IMR-90 (cell line): ENCODE data around the gene COL5A2. TPM values are rescaled to one million over a fixed set of nuclear protein-coding genes. Genes with fewer than 3 reads are reported as not detected.

Experiments used
- ATAC-seq: fragments of 200-7000 bp; cut with Tn5 transposase; 2 replicates; pipeline ENCODE4 v1.9.1; 2020; ENCODE audit warnings: low read depth, mild to moderate bottlenecking, moderate library complexity
- BruUV-seq: library from RNA; stranded (reverse); fragments of 400-500 nt; replicated peaks from 2 replicates; lab custom pipeline; 2021; lab: Mats Ljungman, UMichigan
- CTCF ChIA-PET: fragments of 300-600 bp; formaldehyde crosslinking; extraction: SDS; loops from one replicate; lab custom pipeline; 2021; ENCODE audit warnings: antibody characterized with exemption; lab: Yijun Ruan, JAX
- POLR2A ChIA-PET: fragments of 300-600 bp; sonication (Branson Sonifier 250); formaldehyde crosslinking; loops from one replicate; lab custom pipeline; 2022; ENCODE audit warnings: antibody characterized with exemption; ENCODE audit not compliant: unreplicated experiment; lab: Charles Lee
- DNase-seq: peaks from one replicate; pipeline ENCODE4 v3.0.0; 2013
- H2AFZ ChIP-seq: replicated peaks from 2 replicates; pipeline ENCODE3; 2013; ENCODE audit warnings: low read length, mild to moderate bottlenecking; ENCODE audit not compliant: poor library complexity
- H2AK5ac ChIP-seq: 2 replicates; pipeline ENCODE4 v1.6.1; 2013; ENCODE audit warnings: low read depth, low read length, inconsistent platforms
- H2AK9ac ChIP-seq: replicated peaks from 2 replicates; pipeline ENCODE3; 2013; ENCODE audit warnings: mild to moderate bottlenecking, low read depth, low read length, moderate library complexity; ENCODE audit not compliant: poor library complexity
- H2BK120ac ChIP-seq: 2 replicates; pipeline ENCODE4 v1.6.1; 2013; ENCODE audit warnings: low read depth, low read length, inconsistent platforms
- H2BK15ac ChIP-seq: 3 replicates; pipeline ENCODE4 v1.6.1; 2013; ENCODE audit warnings: low read depth, low read length, inconsistent platforms
- H2BK20ac ChIP-seq: 2 replicates; pipeline ENCODE4 v1.6.1; 2013; ENCODE audit warnings: low read depth, mild to moderate bottlenecking, inconsistent platforms, low read length, moderate library complexity
- H2BK5ac ChIP-seq: 2 replicates; pipeline ENCODE4 v1.6.1; 2013; ENCODE audit warnings: mild to moderate bottlenecking, low read depth, low read length, inconsistent platforms; ENCODE audit not compliant: poor library complexity, severe bottlenecking
- H3K14ac ChIP-seq: replicated peaks from 2 replicates; pipeline ENCODE4 v1.6.1; 2013; ENCODE audit warnings: low read depth, low read length, inconsistent platforms
- H3K18ac ChIP-seq: 2 replicates; pipeline ENCODE4 v1.6.1; 2013; ENCODE audit warnings: low read depth, low read length, control low read depth
- H3K23ac ChIP-seq: 2 replicates; pipeline ENCODE4 v1.6.1; 2013; ENCODE audit warnings: low read depth, low read length, inconsistent platforms
- H3K27ac ChIP-seq: 2 replicates; pipeline ENCODE4 v1.5.1; 2013; ENCODE audit warnings: mild to moderate bottlenecking, control low read depth, low read length; ENCODE audit not compliant: insufficient read depth
- H3K27me3 ChIP-seq: 2 replicates; pipeline ENCODE4 v1.6.1; 2013; ENCODE audit warnings: low read length; ENCODE audit not compliant: control insufficient read depth, insufficient read depth
- H3K36me3 ChIP-seq: 2 replicates; pipeline ENCODE4 v1.6.1; 2013; ENCODE audit warnings: low read length, mixed read lengths; ENCODE audit not compliant: control insufficient read depth, insufficient read depth
- H3K4ac ChIP-seq: 2 replicates; pipeline ENCODE4 v1.6.1; 2013; ENCODE audit warnings: low read depth, low read length, inconsistent platforms
- H3K4me1 ChIP-seq: 2 replicates; pipeline ENCODE4 v1.6.1; 2013; ENCODE audit warnings: low read length, mixed read lengths; ENCODE audit not compliant: control insufficient read depth, insufficient read depth
- H3K4me2 ChIP-seq: 2 replicates; pipeline ENCODE4 v1.6.1; 2013; ENCODE audit warnings: low read depth, mild to moderate bottlenecking, control low read depth, low read length, moderate library complexity
- H3K4me3 ChIP-seq: 2 replicates; pipeline ENCODE4 v1.5.1; 2013; ENCODE audit warnings: low read depth, mild to moderate bottlenecking, control low read depth, low read length, moderate library complexity; ENCODE audit not compliant: insufficient read depth
- H3K56ac ChIP-seq: 2 replicates; pipeline ENCODE4 v1.6.1; 2013; ENCODE audit warnings: low read length, inconsistent platforms; ENCODE audit not compliant: insufficient read depth; ENCODE audit errors: extremely low read depth
- H3K79me1 ChIP-seq, 2 experiments: 2 replicates each; pipeline ENCODE4 v1.6.1; 2013; ENCODE audit warnings: low read length in 2 of 2, inconsistent platforms in 1 of 2, low read depth in 1 of 2
- H3K9ac ChIP-seq: 2 replicates; pipeline ENCODE4 v1.6.1; 2013; ENCODE audit warnings: low read depth, low read length, control low read depth
- H3K9me1 ChIP-seq: 2 replicates; pipeline ENCODE4 v1.6.1; 2013; ENCODE audit warnings: low read length, inconsistent platforms; ENCODE audit not compliant: insufficient read depth
- H3K9me3 ChIP-seq: 2 replicates; pipeline ENCODE4 v1.6.1; 2013; ENCODE audit warnings: low read length; ENCODE audit not compliant: control insufficient read depth, insufficient read depth
- H4K20me1 ChIP-seq: 2 replicates; pipeline ENCODE4 v1.6.1; 2013; ENCODE audit warnings: low read length, inconsistent platforms; ENCODE audit not compliant: insufficient read depth
- H4K5ac ChIP-seq: 2 replicates; pipeline ENCODE4 v1.6.1; 2013; ENCODE audit warnings: mild to moderate bottlenecking, low read depth, low read length, control low read depth
- H4K8ac ChIP-seq, 2 experiments: 2 replicates each; pipeline ENCODE4 v1.6.1; 2013; ENCODE audit warnings: low read depth in 2 of 2, low read length in 2 of 2, control low read depth in 1 of 2, inconsistent platforms in 1 of 2
- H4K91ac ChIP-seq: 2 replicates; pipeline ENCODE4 v1.6.1; 2013; ENCODE audit warnings: low read depth, low read length, inconsistent platforms; ENCODE audit not compliant: insufficient read depth
- BHLHE40 ChIP-seq: fragments of 150-350 bp; IDR thresholded peaks from 2 replicates; pipeline ENCODE4 v1.6.1; 2016; ENCODE audit warnings: mild to moderate bottlenecking, low read depth, low read length
- CEBPB ChIP-seq: IDR thresholded peaks from 2 replicates; pipeline ENCODE4 v1.6.1; 2012; ENCODE audit warnings: low read depth, low read length, improper control_type of control experiment
- CHD1 ChIP-seq: IDR thresholded peaks from 2 replicates; pipeline ENCODE4 v1.6.1; 2012; ENCODE audit warnings: low read depth, low read length, improper control_type of control experiment
- FOS ChIP-seq: fragments of 150-350 bp; IDR thresholded peaks from 2 replicates; pipeline ENCODE4 v1.6.1; 2016; ENCODE audit warnings: low read depth, low read length
- MAFK ChIP-seq: IDR thresholded peaks from 2 replicates; pipeline ENCODE4 v1.6.1; 2012; ENCODE audit warnings: low read depth, low read length, improper control_type of control experiment
- MAZ ChIP-seq: IDR thresholded peaks from 2 replicates; pipeline ENCODE4 v1.6.1; 2012; ENCODE audit warnings: low read depth, mild to moderate bottlenecking, low read length, improper control_type of control experiment, moderate library complexity, borderline replicate concordance
- MXI1 ChIP-seq: IDR thresholded peaks from 2 replicates; pipeline ENCODE4 v1.6.1; 2012; ENCODE audit warnings: low read depth, mild to moderate bottlenecking, low read length, moderate library complexity, borderline replicate concordance
- NFE2L2 ChIP-seq: fragments of 150-350 bp; IDR thresholded peaks from 2 replicates; pipeline ENCODE4 v1.6.1; 2016; ENCODE audit warnings: low read depth, mild to moderate bottlenecking, low read length
- POLR2A ChIP-seq: IDR thresholded peaks from 2 replicates; pipeline ENCODE4 v1.6.1; 2012; ENCODE audit warnings: mild to moderate bottlenecking, low read depth, low read length
- RAD21 ChIP-seq: IDR thresholded peaks from 2 replicates; pipeline ENCODE4 v1.6.1; 2012; ENCODE audit warnings: low read length, improper control_type of control experiment
- RCOR1 ChIP-seq: IDR thresholded peaks from 2 replicates; pipeline ENCODE4 v1.6.1; 2012; ENCODE audit warnings: mild to moderate bottlenecking, low read length, improper control_type of control experiment; ENCODE audit not compliant: insufficient replicate concordance
- RFX5 ChIP-seq: IDR thresholded peaks from 2 replicates; pipeline ENCODE4 v1.8.0; 2012; ENCODE audit warnings: low read depth, mild to moderate bottlenecking, low read length, moderate library complexity
- SMC3 ChIP-seq: fragments of 150-350 bp; IDR thresholded peaks from 2 replicates; pipeline ENCODE4 v1.6.1; 2016; ENCODE audit warnings: low read depth, mild to moderate bottlenecking, antibody characterized with exemption, low read length, moderate library complexity
- USF2 ChIP-seq: fragments of 150-350 bp; IDR thresholded peaks from 2 replicates; pipeline ENCODE4 v1.6.1; 2017; ENCODE audit warnings: mild to moderate bottlenecking, antibody characterized with exemption, low read length, low read depth
- WGBS, 2 experiments: methylation state at CpG; one replicate each; pipeline versions ENCODE4 v1.1.5 to v1.1.7; 2013; ENCODE audit warnings: missing lambda C conversion rate in 2 of 2; ENCODE audit not compliant: insufficient read length in 1 of 2; ENCODE audit errors: extremely low coverage in 2 of 2; 5-methylcytosine and 5-hydroxymethylcytosine counted together
- dilution Hi-C: fragments of 300-500 bp; cut with HindIII; formaldehyde crosslinking; loops from one replicate; pipeline ENCODE4 v1.14.3; 2018; ENCODE audit warnings: low sequenced_read_pairs; ENCODE audit not compliant: unreplicated experiment
- in situ Hi-C: fragments of 300-500 bp; cut with MboI; formaldehyde crosslinking; loops from 3 replicates; pipeline ENCODE4 v1.14.3; 2019; ENCODE audit warnings: low sequenced_read_pairs, inconsistent platforms, mixed read lengths
- intact Hi-C: fragments of 100-400 bp; cut with micrococcal nuclease; formaldehyde crosslinking; loops from 2 replicates; pipeline ENCODE4 v1.10.0; 2022
- polyA plus RNA-seq, 3 experiments: library from polyadenylated mRNA; depleted of rRNA; stranded (reverse); fragments of >200 nt; gene quantifications; 2 replicates each; pipeline ENCODE4 v1.2.3, GENCODE V29; 2012; ENCODE audit warnings: low replicate concordance in 1 of 3
- total RNA-seq: library from RNA; depleted of rRNA; stranded (reverse); fragments of >200 nt; gene quantifications from 2 replicates; pipeline ENCODE4 v1.2.3, GENCODE V29; 2012
- TF ChIP-seq, protein P1 (sequence below): conservative IDR thresholded peaks from 2 replicates; pipeline ENCODE4 v1.5.1; 2012; ENCODE audit warnings: mild to moderate bottlenecking, low read depth, low read length, improper control_type of control experiment
- TF ChIP-seq, protein P2 (sequence below): fragments of 150-350 bp; IDR thresholded peaks from 2 replicates; pipeline ENCODE4 v1.6.1; 2016; ENCODE audit warnings: low read depth, mild to moderate bottlenecking, low read length, moderate library complexity, borderline replicate concordance

The COL5A2 gene
- total and polyA plus RNA-seq, 2 of the 4 experiments (the other 2 are of a cell fraction) = 181 to 257 TPM

GRCh38 chr2:189217051-189217450 lies 37.5 kb upstream of the COL5A2 start:
- Histone ChIP-seq H3K9ac (no peak overlapping the region; the same call in 1 of the 2 replicates), H4K5ac (peak overlapping the region; percentile 26; the same call in 1 of the 2 replicates), H3K18ac (peak overlapping the region; percentile 40; the same call in 1 of the 2 replicates), H3K56ac (peak overlapping the region; percentile 63), H3K9me3 (no peaks in the 10 kb centered on the region), H2BK120ac (peak overlapping the region; percentile 90), H4K8ac (peak overlapping the region; percentile 74 to 91), H3K14ac (peak overlapping the region; percentile 80), H3K9me1 (peaks cover 6% of the 10 kb centered on the region), H3K4ac (peak overlapping the region; percentile 79), H3K4me3 (no peak overlapping the region), H2AFZ (peak overlapping the region; percentile 88), H3K36me3 (no peaks in the 10 kb centered on the region), H3K4me2 (peak overlapping the region; percentile 15; the same call in 1 of the 2 replicates), H3K4me1 (peaks cover 5% of the 10 kb centered on the region), H3K27me3 (no peaks in the 10 kb centered on the region), H3K27ac (no peak overlapping the region), H3K23ac (peak overlapping the region; percentile 81), H4K20me1 (no peaks in the 10 kb centered on the region), H4K91ac (peak overlapping the region; percentile 73), H2BK5ac (peak overlapping the region; percentile 84), H2BK20ac (peak overlapping the region; percentile 91), H3K79me1 (peaks cover 0 to 5% of the 10 kb centered on the region in 2 experiments; a peak in 2 of 4 replicates), H2AK9ac (no peak overlapping the region), H2AK5ac (peak overlapping the region; percentile 67), H2BK15ac (peak overlapping the region; percentile 75)
- no CpG with 5 or more reads among the region's 3 CpGs for WGBS, 2 experiments
- ATAC-seq = no peak
- intact Hi-C loops (no loop called here), dilution Hi-C loops (no loop called here), in situ Hi-C loops (no loop called here)
- ChIA-PET CTCF (no interaction called here), POLR2A (no interaction called here)
- TF ChIP-seq BHLHE40 (no peak), FOS (no peak), RFX5 (no peak), CHD1 (no peak), POLR2A (no peak), USF2 (no peak), MAFK (no peak), RCOR1 (no peak), NFE2L2 (no peak), SMC3 (no peak), MAZ (no peak), RAD21 (no peak), CEBPB (no peak), MXI1 (no peak)
- TF ChIP-seq, protein P1, sequence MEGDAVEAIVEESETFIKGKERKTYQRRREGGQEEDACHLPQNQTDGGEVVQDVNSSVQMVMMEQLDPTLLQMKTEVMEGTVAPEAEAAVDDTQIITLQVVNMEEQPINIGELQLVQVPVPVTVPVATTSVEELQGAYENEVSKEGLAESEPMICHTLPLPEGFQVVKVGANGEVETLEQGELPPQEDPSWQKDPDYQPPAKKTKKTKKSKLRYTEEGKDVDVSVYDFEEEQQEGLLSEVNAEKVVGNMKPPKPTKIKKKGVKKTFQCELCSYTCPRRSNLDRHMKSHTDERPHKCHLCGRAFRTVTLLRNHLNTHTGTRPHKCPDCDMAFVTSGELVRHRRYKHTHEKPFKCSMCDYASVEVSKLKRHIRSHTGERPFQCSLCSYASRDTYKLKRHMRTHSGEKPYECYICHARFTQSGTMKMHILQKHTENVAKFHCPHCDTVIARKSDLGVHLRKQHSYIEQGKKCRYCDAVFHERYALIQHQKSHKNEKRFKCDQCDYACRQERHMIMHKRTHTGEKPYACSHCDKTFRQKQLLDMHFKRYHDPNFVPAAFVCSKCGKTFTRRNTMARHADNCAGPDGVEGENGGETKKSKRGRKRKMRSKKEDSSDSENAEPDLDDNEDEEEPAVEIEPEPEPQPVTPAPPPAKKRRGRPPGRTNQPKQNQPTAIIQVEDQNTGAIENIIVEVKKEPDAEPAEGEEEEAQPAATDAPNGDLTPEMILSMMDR = no peak
- TF ChIP-seq, protein P2, sequence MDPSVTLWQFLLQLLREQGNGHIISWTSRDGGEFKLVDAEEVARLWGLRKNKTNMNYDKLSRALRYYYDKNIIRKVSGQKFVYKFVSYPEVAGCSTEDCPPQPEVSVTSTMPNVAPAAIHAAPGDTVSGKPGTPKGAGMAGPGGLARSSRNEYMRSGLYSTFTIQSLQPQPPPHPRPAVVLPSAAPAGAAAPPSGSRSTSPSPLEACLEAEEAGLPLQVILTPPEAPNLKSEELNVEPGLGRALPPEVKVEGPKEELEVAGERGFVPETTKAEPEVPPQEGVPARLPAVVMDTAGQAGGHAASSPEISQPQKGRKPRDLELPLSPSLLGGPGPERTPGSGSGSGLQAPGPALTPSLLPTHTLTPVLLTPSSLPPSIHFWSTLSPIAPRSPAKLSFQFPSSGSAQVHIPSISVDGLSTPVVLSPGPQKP = no peak
- DNase-seq = no peak
- no TSS peak for BruUV-seq
